Right lobe of liver (tissue), 6 donors: ENCODE measurements around the gene TENT5C. TPM values are rescaled to one million over a fixed set of nuclear protein-coding genes. Genes with fewer than 3 reads are reported as not detected.
A peak's percentile ranks its signal among the peaks of the same experiment; 100 is the strongest.

Source experiments
- ATAC-seq, 4 donors: fragments of 200-7000 bp; cut with Tn5 transposase; one replicate each; pipeline ENCODE4 v1.9.1; 2020; ENCODE audit warnings: mild to moderate bottlenecking in 4 of 4, moderate library complexity in 4 of 4
- DNase-seq, 3 donors: peaks; one replicate each; pipeline ENCODE4 v3.0.0-alpha.2; 2020
- H3K27ac ChIP-seq, 3 donors: fragments of 200-600 bp; one replicate each; pipeline ENCODE4 v1.8.0; 2022
- H3K27me3 ChIP-seq, 2 donors: fragments of 200-600 bp; one replicate each; pipeline ENCODE4 v1.8.0; 2022
- H3K36me3 ChIP-seq, 4 donors: fragments of 200-600 bp; sonication (generic) in 1 of 4; one replicate each; pipeline versions ENCODE4 v1.5.1 to v1.8.0; 2017 to 2022; ENCODE audit warnings: control low read depth in 1 of 4
- H3K4me1 ChIP-seq, 4 donors: fragments of 200-600 bp; sonication (generic) in 1 of 4; one replicate each; pipeline versions ENCODE4 v1.5.1 to v1.8.0; 2017 to 2022; ENCODE audit warnings: control low read depth in 1 of 4
- H3K4me3 ChIP-seq, 3 donors: fragments of 200-600 bp; one replicate each; pipeline ENCODE4 v1.8.0; 2022
- H3K9me3 ChIP-seq, 4 donors: fragments of 200-600 bp; sonication (generic) in 1 of 4; one replicate each; pipeline versions ENCODE4 v1.5.1 to v1.8.0; 2017 to 2022; ENCODE audit warnings: control low read depth in 1 of 4
- CTCF ChIP-seq, 4 donors: fragments of 200-600 bp in 3 of 4; fragments of 450-650 bp in 1 of 4; IDR thresholded peaks; one replicate each; pipeline versions ENCODE4 v1.5.1 to v1.8.0; 2016 to 2022; ENCODE audit warnings: antibody characterized with exemption in 4 of 4, mild to moderate bottlenecking in 2 of 4
- POLR2A ChIP-seq: fragments of 450-650 bp; IDR thresholded peaks from one replicate; pipeline ENCODE4 v1.6.1; 2017; ENCODE audit warnings: antibody characterized with exemption, mild to moderate bottlenecking
- WGBS: methylation state at CpG from one replicate; pipeline ENCODE4 v1.1.6; 2018; ENCODE audit warnings: low coverage, low lambda C conversion rate; ENCODE audit not compliant: insufficient coverage; ENCODE audit errors: missing lambda C conversion rate; 5-methylcytosine and 5-hydroxymethylcytosine counted together
- intact Hi-C, 2 donors: fragments of 100-400 bp; cut with DNase I; formaldehyde crosslinking; loops; one replicate each; pipeline versions ENCODE4 v1.11.2 to v1.14.1; 2022
- total RNA-seq, 6 experiments: library from RNA; depleted of rRNA in 2 of 6; stranded (reverse); fragments of >200 nt in 2 of 6; fragmentation: NEBNext Ultra II Directional in 3 of 6; extraction: Animal tissue kit (Norgen Biotek cat#: 25700) in 3 of 6; gene quantifications; one replicate each; pipeline versions ENCODE4 v1.1.0 to v1.2.4, GENCODE V29; 2016 to 2023
- donor health status: DM: no; HTN: yes; CAD: no.
- donor health status: DM: no; HTN: no; CAD: no.
- donor health status: DM: no; HTN: no; CAD: no.
- donor health status: DM: no; HTN: yes; CAD: no.
- donor health status: DM: no; HTN: yes; CAD: no.

The TENT5C gene
- total RNA-seq, 6 experiments from 2014 or later = 2.3 to 13.7 (median 3.0) TPM

- 67% methylated on average over 4 of the region's 7 CpGs for WGBS
- Histone ChIP-seq H3K36me3 (no peaks in the 10 kb centered on the region), H3K27ac (no peak overlapping the region), H3K4me3 (no peak overlapping the region), H3K27me3 (no peaks in the 10 kb centered on the region), H3K9me3 (no peaks in the 10 kb centered on the region), H3K4me1 (peaks cover 0 to 28% (median 0%) of the 10 kb centered on the region in 4 donors)
- DNase-seq = no peak
- intact Hi-C loops = no loop called here
- ATAC-seq = no peak
- TF ChIP-seq CTCF (IDR thresholded peaks at IDR 0.05) (no peak), POLR2A (no peak)
Measured at GRCh38 chr1:117590273-117590925, 15.4 kb upstream of the TENT5C start.

- Histone ChIP-seq H3K4me1 (peaks cover 0 to 28% (median 0%) of the 10 kb centered on the region in 4 donors), H3K9me3 (no peaks in the 10 kb centered on the region), H3K27me3 (no peaks in the 10 kb centered on the region), H3K36me3 (no peaks in the 10 kb centered on the region), H3K27ac (peak overlapping the region in 1 of 3 donors; percentile 73), H3K4me3 (no peak overlapping the region)
- ATAC-seq (no peak), DNase-seq (no peak)
- 77% methylated on average over 2 of the region's 3 CpGs for WGBS
- no peak for TF ChIP-seq CTCF (IDR thresholded peaks at IDR 0.05)
- TF ChIP-seq POLR2A = no peak
- intact Hi-C loops = no loop called here
Measured at GRCh38 chr1:117591252-117591651, 14.6 kb upstream of the TENT5C start.

- peak; percentile 82 to 94 (median 89) for DNase-seq
- Histone ChIP-seq H3K9me3 (no peaks in the 10 kb centered on the region), H3K27me3 (no peaks in the 10 kb centered on the region), H3K4me3 (no peak overlapping the region), H3K27ac (peak overlapping the region; percentile 37 to 73 (median 43)), H3K36me3 (no peaks in the 10 kb centered on the region), H3K4me1 (peaks cover 0 to 28% (median 0%) of the 10 kb centered on the region in 4 donors)
- intact Hi-C loops = no loop called here
- peak; percentile 85 to 91 (median 90) for ATAC-seq
- WGBS = 37% methylated on average over 5 of the region's 9 CpGs
- TF ChIP-seq POLR2A (peak; percentile 11), CTCF (IDR thresholded peaks at IDR 0.05) (no peak)
Measured at GRCh38 chr1:117592155-117592554, 13.7 kb upstream of the TENT5C start.

- peaks cover 0 to 28% (median 0%) of the 10 kb centered on the region in 4 donors for H3K4me1 ChIP-seq
- H3K4me3 ChIP-seq = no peak overlapping the region
- intact Hi-C loops = no loop called here
- 54% methylated on average over 5 of the region's 8 CpGs for WGBS
- H3K27ac ChIP-seq = peak overlapping the region in 1 of 3 donors; percentile 40
- H3K27me3 ChIP-seq = no peaks in the 10 kb centered on the region
- TF ChIP-seq CTCF (IDR thresholded peaks at IDR 0.05) = peak in 2 of 4 donors; percentile 3 to 12
- no peak for TF ChIP-seq POLR2A
- H3K36me3 ChIP-seq = no peaks in the 10 kb centered on the region
- ATAC-seq = peak; percentile 27 to 55 (median 41)
- peak in 1 of 3 donors; percentile 67 for DNase-seq
- no peaks in the 10 kb centered on the region for H3K9me3 ChIP-seq
Measured at GRCh38 chr1:117594261-117594990, 11.4 kb upstream of the TENT5C start.
